Left lobe of liver (tissue), 2 donors: Measurements from ENCODE around the gene TBCA. TPM values are rescaled to one million over a fixed set of nuclear protein-coding genes. Genes with fewer than 3 reads are reported as not detected.

Source experiments
- ATAC-seq: fragments of 200-7000 bp; cut with Tn5 transposase; one replicate; pipeline ENCODE4 v1.9.1; 2020; ENCODE audit warnings: mild to moderate bottlenecking, moderate library complexity
- DNase-seq: peaks from one replicate; pipeline ENCODE4 v3.0.0-alpha.2; 2020; ENCODE audit warnings: low spot score
- total RNA-seq: library from RNA; stranded (reverse); gene quantifications from one replicate; pipeline ENCODE4 v1.2.1, GENCODE V29; 2021
- donor health status: DM: no; HTN: no; CAD: no; lungs with moderate emphysema.
- donor health status: DM: no; HTN: yes; CAD: no.

The TBCA gene
- total RNA-seq: 102 TPM

DNA sequence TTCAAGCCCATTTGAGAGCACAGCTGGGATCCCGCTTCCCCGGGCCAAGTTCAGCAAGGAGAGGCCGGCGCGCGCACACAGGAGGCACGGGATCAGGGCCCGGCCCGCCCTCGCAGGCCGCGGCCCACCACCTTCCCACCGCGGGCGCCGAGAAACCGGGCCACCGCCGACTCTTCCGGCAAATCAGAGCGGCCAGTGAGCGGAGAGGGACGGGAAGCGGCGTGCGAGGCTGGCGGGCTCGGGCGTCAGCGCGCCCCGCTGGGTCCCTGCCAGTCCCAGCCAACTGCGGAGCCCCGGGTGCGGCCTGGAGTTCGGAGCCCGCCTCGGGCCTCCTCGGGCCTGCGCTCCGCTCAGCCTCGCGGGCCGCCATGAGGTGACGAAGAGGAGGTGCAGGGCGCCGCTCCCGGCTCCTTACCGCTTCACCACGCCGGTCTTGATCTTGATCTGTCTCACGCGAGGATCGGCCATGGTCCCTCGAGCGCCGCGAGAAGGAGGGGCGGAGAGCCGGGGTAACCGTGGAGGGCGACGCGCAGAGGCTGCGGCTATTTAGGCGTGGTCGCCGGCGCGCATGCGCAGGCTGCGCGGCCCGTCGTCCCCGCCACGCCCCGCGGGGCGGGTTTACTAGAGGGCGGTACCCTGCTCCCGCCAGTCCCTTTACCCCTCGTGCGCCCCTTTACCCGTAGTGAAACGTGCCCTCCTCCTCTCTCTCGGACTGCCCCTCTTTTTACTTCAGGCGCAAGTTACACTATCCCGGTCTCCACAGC, at the start of gene TBCA:
Gene TBCA, minus strand, starts transcription at position 550 of the 764 bp plus-strand sequence. Its CDS starts 82 bp downstream, at position 468.
- DNase-seq (peak; percentile 93), ATAC-seq (peak; percentile 95)

GRCh38 chr5:77824981-77825380, 48.8 kb upstream of the TBCA start:
- ATAC-seq: no peak
- DNase-seq: no peak

- ATAC-seq: no peak
Observed at GRCh38 chr5:77816686-77817085, 40.5 kb upstream of the TBCA start.

GRCh38 chr5:77812926-77813589, 36.9 kb upstream of the TBCA start:
- peak; percentile 36 for ATAC-seq
- DNase-seq: peak; percentile 90

More at GRCh38 chr5:77816686-77817085, 40.5 kb upstream of the TBCA start:
- no peak for DNase-seq

DNA sequence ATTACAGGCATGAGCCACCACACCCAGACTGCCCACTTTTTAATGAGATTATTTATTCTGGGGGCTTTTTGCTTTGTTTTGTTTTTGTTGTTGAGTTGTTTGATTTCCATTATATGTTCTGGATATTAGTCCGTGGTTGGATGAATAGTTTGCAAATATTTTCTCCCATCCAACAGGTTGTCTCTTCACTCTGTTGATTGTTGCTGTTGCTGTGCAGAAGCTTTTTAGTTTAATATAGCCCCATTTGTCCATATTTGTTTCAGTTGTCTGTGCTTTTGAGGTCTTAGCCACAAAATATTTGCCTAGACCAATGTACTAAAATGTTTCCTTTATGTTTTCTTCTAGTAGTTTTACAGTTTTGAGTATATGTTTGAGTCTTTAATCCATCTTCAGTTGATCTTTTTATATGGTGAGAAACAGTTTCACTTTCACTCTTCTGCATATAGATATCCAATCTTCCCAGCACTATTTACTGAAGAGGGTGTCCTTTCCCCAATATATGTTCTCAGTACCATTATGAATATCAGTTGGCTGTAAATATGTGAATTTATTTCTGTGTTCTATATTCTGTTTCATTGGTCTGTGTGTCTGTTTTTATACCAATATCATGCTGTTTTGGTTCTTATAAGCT, 30.2 kb upstream of the TBCA start:
- DNase-seq (no peak), ATAC-seq (peak; percentile 79)

DNA sequence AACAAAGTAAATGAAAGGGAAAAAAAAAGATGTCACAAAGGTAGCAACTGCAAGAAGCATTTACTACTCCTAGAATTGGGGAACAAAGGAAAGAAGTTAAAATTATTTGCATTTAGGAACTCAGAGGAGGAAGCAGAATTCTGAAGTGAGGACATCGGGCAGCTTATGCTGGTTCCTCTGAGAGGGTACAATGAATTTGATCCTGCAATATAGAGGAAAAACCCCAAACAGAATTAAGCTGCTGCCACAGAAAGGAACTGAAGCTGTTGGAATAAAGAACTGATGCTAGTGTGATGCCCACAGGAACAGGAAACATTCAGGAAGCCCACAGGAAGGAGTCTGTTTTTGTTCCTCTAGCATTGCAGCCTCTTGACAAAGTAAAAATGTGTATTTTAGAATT, 22.3 kb upstream of the TBCA start:
- DNase-seq: no peak
- ATAC-seq: no peak

- no peak for DNase-seq
- no peak for ATAC-seq
Observed at GRCh38 chr5:77797136-77797535, 21.0 kb upstream of the TBCA start.

GRCh38 chr5:77795846-77796245, 19.7 kb upstream of the TBCA start:
- DNase-seq: no peak

DNA sequence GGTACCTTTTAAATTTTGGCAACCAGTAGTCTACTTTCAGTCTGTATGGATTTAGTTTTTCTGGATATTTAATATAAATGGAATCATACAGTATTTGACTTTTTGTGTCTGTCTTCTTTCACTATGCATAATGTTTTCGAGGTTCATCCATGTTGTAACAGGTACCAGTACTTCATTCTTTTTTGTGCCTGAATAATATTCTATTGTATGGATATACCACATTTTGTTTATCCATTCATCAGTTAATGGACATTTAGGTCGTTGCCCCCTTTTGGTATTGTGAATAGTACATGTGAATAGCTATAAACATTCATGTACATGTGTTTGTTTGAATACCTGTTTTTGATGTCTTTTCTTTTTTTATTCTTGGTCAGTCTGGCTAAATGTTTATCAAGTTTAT, 19.1 kb upstream of the TBCA start:
- DNase-seq (no peak), ATAC-seq (no peak)

More at GRCh38 chr5:77795846-77796245, 19.7 kb upstream of the TBCA start:
- ATAC-seq: no peak

- ATAC-seq: no peak
- no peak for DNase-seq
Observed at GRCh38 chr5:77791926-77792325, 15.8 kb upstream of the TBCA start.

DNA sequence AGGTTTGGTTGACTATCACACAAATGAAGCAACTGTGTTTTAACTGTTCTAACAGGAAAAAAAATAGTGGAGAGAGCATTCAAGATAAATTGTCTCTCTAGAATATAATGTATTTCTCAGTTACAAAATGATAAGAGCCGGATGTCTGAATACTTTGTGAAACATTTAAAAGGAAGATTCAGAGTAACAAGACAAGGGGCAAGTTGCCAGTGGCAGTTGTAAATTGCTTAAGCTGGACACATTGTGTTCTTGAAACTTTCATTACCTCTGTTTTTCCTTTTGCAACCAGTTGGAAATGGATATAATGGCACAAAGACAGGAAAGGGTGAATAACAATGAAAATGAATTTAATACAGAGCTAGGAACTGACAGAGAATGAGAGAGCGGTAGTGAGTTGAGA, 15.2 kb upstream of the TBCA start:
- no peak for DNase-seq

DNA sequence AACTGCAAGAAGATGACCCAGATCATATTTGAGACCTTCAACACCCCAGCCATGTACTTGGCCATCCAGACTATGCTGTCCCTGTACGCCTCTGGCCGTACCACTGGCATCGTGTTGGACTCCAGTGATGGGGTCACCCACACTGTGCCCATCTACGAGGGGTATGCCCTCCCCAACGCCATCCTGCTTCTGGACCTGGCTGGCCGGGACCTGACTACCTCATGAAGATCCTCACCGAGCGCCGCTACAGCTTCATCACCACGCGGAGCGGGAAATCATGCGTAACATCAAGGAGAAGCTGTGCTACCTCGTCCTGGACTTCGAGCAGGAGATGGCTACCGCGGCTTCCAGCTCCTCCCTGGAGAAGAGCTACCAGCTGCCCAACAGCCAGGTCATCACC, 9.1 kb upstream of the TBCA start:
- ATAC-seq (no peak), DNase-seq (no peak)

More for the DNA sequence above, 15.2 kb upstream of the TBCA start:
- no peak for ATAC-seq

GRCh38 chr5:77784735-77785134, 8.6 kb upstream of the TBCA start:
- ATAC-seq (no peak), DNase-seq (no peak)

DNA sequence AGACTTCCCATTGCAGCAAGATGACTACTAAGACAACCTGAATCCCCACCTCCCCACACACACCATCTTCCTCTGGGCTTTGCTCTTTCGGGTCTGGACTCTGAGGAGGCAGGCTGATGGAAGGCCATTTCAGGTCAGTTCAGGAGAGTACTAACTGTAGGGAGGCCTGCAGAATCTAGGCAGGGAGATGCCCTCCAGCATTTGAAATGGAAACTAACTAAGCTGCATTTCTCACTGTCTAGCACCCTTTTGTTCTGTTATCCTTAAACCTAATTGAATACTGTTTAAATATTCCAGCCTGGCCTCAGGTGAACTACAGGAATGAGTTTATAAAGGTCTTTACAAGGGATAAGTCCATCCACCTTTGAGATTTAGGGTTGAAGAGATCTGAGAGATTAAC, 4.9 kb upstream of the TBCA start:
- no peak for DNase-seq
- ATAC-seq: no peak

DNA sequence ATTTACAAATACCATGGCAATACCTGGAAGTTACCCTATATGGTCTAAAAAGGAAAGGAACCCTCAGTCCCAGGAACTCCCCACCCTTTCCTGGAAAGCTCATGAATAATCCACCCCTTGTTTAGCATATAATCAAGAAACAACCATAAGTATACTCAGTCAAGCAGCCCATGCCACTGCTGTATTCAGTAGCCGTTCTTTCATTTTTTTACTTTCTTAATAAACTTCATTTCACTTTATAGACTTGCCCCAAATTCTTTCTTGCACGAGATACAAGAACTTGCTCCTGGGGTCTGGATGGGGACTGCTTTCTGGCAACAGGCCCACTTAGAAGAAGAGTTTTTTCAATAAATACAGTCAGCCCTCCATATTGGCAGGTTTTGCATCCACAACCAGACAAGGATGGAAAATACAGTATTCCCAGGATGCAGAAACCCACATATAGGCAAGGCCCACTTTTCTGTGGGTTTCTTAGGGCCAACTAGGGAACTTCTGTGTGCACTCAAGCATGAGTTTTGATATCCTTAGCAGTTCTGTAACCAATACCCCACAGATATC, 2.8 kb upstream of the TBCA start:
- ATAC-seq: no peak
- DNase-seq: no peak

DNA sequence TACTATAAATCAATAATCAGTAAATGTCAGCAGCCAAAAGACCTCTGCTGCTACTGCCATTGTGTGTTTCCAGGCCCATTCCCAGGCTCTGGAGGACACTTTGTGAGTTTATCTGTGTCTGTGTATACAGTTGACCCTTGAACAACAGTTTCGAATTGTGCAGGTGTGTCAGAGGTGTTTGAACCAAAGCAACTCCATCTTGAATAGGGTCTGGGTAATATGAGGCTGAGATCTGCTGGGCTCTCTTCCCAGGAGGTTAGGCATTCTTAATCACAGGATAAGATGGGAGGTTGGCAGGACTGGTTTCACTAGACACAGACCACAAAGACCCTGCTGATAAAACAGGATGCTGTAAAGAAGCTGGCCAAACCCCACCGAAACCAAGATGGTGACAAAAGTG, 2.3 kb upstream of the TBCA start:
- ATAC-seq (no peak), DNase-seq (no peak)

DNA sequence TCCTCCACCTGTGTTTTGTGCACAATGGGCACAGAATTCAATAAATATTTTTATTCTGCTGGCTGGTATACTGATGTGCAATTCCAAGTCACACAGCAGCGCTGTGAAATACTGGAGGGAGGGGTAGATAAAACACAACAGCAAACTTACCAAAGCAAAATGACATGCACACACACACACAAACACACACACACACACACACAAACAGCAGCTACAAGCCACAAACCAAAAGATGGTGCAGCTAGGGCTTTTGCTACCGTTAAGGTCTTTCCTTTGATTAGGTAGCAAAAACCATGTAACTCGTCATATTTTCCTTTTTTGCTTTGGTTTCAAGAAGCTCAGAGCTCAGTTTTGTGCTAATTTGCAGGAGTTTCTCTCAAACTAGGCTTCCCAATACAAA, 1.8 kb upstream of the TBCA start:
- no peak for DNase-seq

GRCh38 chr5:77777281-77777892, 1.2 kb upstream of the TBCA start:
- DNase-seq (no peak), ATAC-seq (no peak)

More for the DNA sequence above, 1.8 kb upstream of the TBCA start:
- ATAC-seq: no peak

GRCh38 chr5:77776554-77777206, 541 bp upstream of the TBCA start:
- no peak for ATAC-seq

DNA sequence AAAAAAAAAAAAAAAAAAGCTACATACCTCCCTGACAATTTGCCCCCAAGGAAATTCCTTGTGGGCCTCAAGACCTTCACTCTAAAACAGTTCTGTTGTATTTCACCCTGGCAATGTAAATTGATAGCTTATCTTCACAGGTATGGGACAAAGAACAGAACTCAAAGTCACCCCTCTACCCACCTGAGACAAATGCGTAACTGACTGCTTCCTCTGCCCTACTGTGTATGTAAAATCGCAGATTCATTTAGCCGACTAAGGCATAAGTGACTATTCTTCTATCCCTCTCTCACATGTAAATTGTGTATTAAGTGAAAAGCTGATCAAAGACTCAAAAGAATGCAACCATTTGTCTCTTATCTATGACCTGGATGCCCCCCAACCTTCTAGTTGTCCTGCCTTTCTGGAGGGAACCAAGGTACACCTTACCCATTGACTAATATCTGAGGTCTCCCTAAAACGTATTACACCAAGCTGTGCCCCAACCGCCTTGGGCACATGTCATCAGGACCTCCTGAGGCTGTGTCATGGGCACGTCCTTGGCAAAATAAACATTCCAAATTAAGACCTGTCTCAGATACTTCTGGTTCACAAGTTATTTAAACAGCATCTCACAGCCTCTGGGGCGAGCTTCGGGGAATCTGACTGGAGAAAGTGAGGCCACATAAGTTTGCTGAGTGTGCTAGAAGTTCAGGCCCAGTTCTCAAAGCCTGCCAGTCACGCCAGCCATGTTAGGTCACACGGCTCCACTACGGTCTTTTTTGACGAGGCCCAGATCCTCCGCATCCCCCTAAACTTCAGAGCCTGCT, 954 bp downstream of the TBCA start:
- no peak for DNase-seq
- ATAC-seq: peak; percentile 0

More at GRCh38 chr5:77776554-77777206, 541 bp upstream of the TBCA start:
- DNase-seq: no peak
